PFSK-1 (cell line): Measurements from ENCODE around the gene RHOJ.

Experiments used
- FOXP2 ChIP-seq: optimal IDR thresholded peaks from 2 replicates; pipeline ENCODE3; 2011; ENCODE audit warnings: borderline replicate concordance, control low read depth, inconsistent platforms; ENCODE audit not compliant: insufficient read depth; ENCODE audit errors: extremely low read length, extremely low read depth
- POLR2AphosphoS5 ChIP-seq: IDR thresholded peaks from 2 replicates; pipeline ENCODE4 v1.6.1; 2012; ENCODE audit warnings: low read depth, mild to moderate bottlenecking, control low read depth, low read length, moderate library complexity
- REST ChIP-seq, 2 experiments: IDR thresholded peaks; 2 replicates each; pipeline versions ENCODE4 v1.6.1 to v1.8.0; 2011 to 2012; ENCODE audit warnings: low read depth in 2 of 2, low read length in 2 of 2, control low read depth in 1 of 2, inconsistent platforms in 1 of 2, mild to moderate bottlenecking in 1 of 2, moderate library complexity in 1 of 2; ENCODE audit not compliant: insufficient read depth in 1 of 2
- SIN3A ChIP-seq: IDR thresholded peaks from 2 replicates; pipeline ENCODE4 v1.6.1; 2012; ENCODE audit warnings: mild to moderate bottlenecking, low read length, moderate library complexity, borderline replicate concordance; ENCODE audit not compliant: insufficient read depth
- TAF1 ChIP-seq: IDR thresholded peaks from 2 replicates; pipeline ENCODE4 v1.6.1; 2012; ENCODE audit warnings: low read length, control low read depth, borderline replicate concordance; ENCODE audit not compliant: insufficient read depth

Gene RHOJ

GRCh38 chr14:63275611-63276010 lies 71.4 kb downstream of the RHOJ start:
- TF ChIP-seq REST (IDR thresholded peaks at IDR 0.05; ENCODE audit: insufficient read depth in 1 of 2, low read depth in 2 of 2, low read length in 2 of 2) (no peak), TAF1 (no peak), FOXP2 (no peak), POLR2AphosphoS5 (no peak), SIN3A (no peak)

GRCh38 chr14:63276016-63276415 lies 71.8 kb downstream of the RHOJ start:
- TF ChIP-seq REST (IDR thresholded peaks at IDR 0.05; ENCODE audit: insufficient read depth in 1 of 2, low read depth in 2 of 2, low read length in 2 of 2) (no peak), TAF1 (no peak), POLR2AphosphoS5 (no peak), SIN3A (no peak), FOXP2 (no peak)

- TF ChIP-seq POLR2AphosphoS5, result no peak
- TF ChIP-seq REST (IDR thresholded peaks at IDR 0.05; ENCODE audit: insufficient read depth in 1 of 2, low read depth in 2 of 2, low read length in 2 of 2), result no peak
- TF ChIP-seq FOXP2, result no peak
- no peak for TF ChIP-seq SIN3A
- no peak for TF ChIP-seq TAF1
Observed at GRCh38 chr14:63276492-63277342, 72.5 kb downstream of the RHOJ start.

- TF ChIP-seq REST (IDR thresholded peaks at IDR 0.05; ENCODE audit: insufficient read depth in 1 of 2, low read depth in 2 of 2, low read length in 2 of 2), result no peak
- TF ChIP-seq FOXP2, result no peak
- no peak for TF ChIP-seq TAF1
- TF ChIP-seq POLR2AphosphoS5, result no peak
- no peak for TF ChIP-seq SIN3A
Observed at GRCh38 chr14:63277591-63278183, 73.4 kb downstream of the RHOJ start.
